Neuronal stem cell (in vitro differentiated cells): Measurements from ENCODE around the gene PRKCE.

Source experiments
- DNase-seq: peaks from one replicate; pipeline ENCODE4 v3.0.0-alpha.2; 2013; ENCODE audit warnings: low spot score
- H2AFZ ChIP-seq: one replicate; pipeline ENCODE4 v1.6.1; 2013; ENCODE audit warnings: mild to moderate bottlenecking, low read length, inconsistent platforms
- H2AK5ac ChIP-seq: 2 replicates; pipeline ENCODE4 v1.6.1; 2013; ENCODE audit warnings: low read depth, mild to moderate bottlenecking, inconsistent platforms, low read length, moderate library complexity, mixed read lengths
- H2BK120ac ChIP-seq: 2 replicates; pipeline ENCODE4 v1.6.1; 2013; ENCODE audit warnings: low read depth, mild to moderate bottlenecking, inconsistent platforms, low read length, moderate library complexity, mixed read lengths
- H2BK12ac ChIP-seq: one replicate; pipeline ENCODE4 v1.6.1; 2013; ENCODE audit warnings: low read length, inconsistent platforms
- H2BK15ac ChIP-seq: 2 replicates; pipeline ENCODE4 v1.6.1; 2013; ENCODE audit warnings: mild to moderate bottlenecking, low read length, inconsistent platforms, mixed read lengths
- H2BK5ac ChIP-seq: one replicate; pipeline ENCODE4 v1.6.1; 2013; ENCODE audit warnings: inconsistent platforms, mild to moderate bottlenecking, low read length, moderate library complexity
- H3K14ac ChIP-seq: one replicate; pipeline ENCODE4 v1.6.1; 2013; ENCODE audit warnings: low read length, inconsistent platforms
- H3K18ac ChIP-seq: 2 replicates; pipeline ENCODE4 v1.6.1; 2013; ENCODE audit warnings: low read length, inconsistent platforms
- H3K23ac ChIP-seq: 2 replicates; pipeline ENCODE4 v1.6.1; 2013; ENCODE audit warnings: low read depth, mild to moderate bottlenecking, mixed read lengths, low read length, inconsistent platforms; ENCODE audit not compliant: poor library complexity
- H3K27ac ChIP-seq: replicated peaks from 3 replicates; pipeline ENCODE4 v1.5.1; 2013; ENCODE audit warnings: low read length, inconsistent platforms
- H3K27me3 ChIP-seq, 3 experiments: 2 replicates each; pipeline ENCODE4 v1.6.1; 2013; ENCODE audit warnings: low read length in 3 of 3, mild to moderate bottlenecking in 2 of 3, inconsistent platforms in 1 of 3, low read depth in 1 of 3, mixed read lengths in 1 of 3, moderate library complexity in 1 of 3; ENCODE audit not compliant: control insufficient read depth in 3 of 3, insufficient read depth in 3 of 3
- H3K36me3 ChIP-seq, 2 donors: replicated peaks in 1 of 2; 2 replicates each; pipeline ENCODE4 v1.6.1; 2013; ENCODE audit warnings: low read length in 2 of 2; ENCODE audit not compliant: control insufficient read depth in 2 of 2, insufficient read depth in 2 of 2
- H3K4ac ChIP-seq: 2 replicates; pipeline ENCODE4 v1.6.1; 2013; ENCODE audit warnings: inconsistent platforms, mild to moderate bottlenecking, low read length, moderate library complexity
- H3K4me1 ChIP-seq, 2 donors: 1 replicate in 1 of 2; 2 replicates in 1 of 2; pipeline ENCODE4 v1.6.1; 2013; ENCODE audit warnings: low read length in 2 of 2, low read depth in 1 of 2; ENCODE audit not compliant: control insufficient read depth in 2 of 2, insufficient read depth in 1 of 2
- H3K4me2 ChIP-seq: one replicate; pipeline ENCODE4 v1.6.1; 2013; ENCODE audit warnings: mild to moderate bottlenecking, low read length, inconsistent platforms; ENCODE audit not compliant: insufficient read depth, poor library complexity, severe bottlenecking
- H3K4me3 ChIP-seq, 2 donors: 2 replicates each; pipeline ENCODE4 v1.5.1; 2013; ENCODE audit warnings: low read length in 2 of 2, mild to moderate bottlenecking in 2 of 2, inconsistent platforms in 1 of 2, moderate library complexity in 1 of 2
- H3K79me1 ChIP-seq: one replicate; pipeline ENCODE4 v1.6.1; 2013; ENCODE audit warnings: low read depth, mild to moderate bottlenecking, inconsistent platforms, low read length, moderate library complexity
- H3K9ac ChIP-seq: one replicate; pipeline ENCODE4 v1.6.1; 2013; ENCODE audit warnings: mild to moderate bottlenecking, low read depth, low read length, inconsistent platforms; ENCODE audit not compliant: poor library complexity
- H3K9me3 ChIP-seq, 2 donors: replicated peaks in 1 of 2; 2 replicates each; pipeline versions ENCODE3 to v1.6.1; 2013; ENCODE audit warnings: low read length in 2 of 2, mild to moderate bottlenecking in 2 of 2, inconsistent platforms in 1 of 2, low read depth in 1 of 2, mixed read lengths in 1 of 2, moderate library complexity in 1 of 2; ENCODE audit not compliant: control insufficient read depth in 2 of 2, insufficient read depth in 1 of 2
- H4K8ac ChIP-seq: one replicate; pipeline ENCODE4 v1.6.1; 2013; ENCODE audit warnings: low read depth, mild to moderate bottlenecking, inconsistent platforms, low read length, moderate library complexity
- H4K91ac ChIP-seq: one replicate; pipeline ENCODE4 v1.6.1; 2013; ENCODE audit warnings: low read length, low read depth, mild to moderate bottlenecking, inconsistent platforms; ENCODE audit not compliant: poor library complexity
- WGBS, 2 donors: extraction: QIAGEN DNeasy Blood & Tissue Kit; methylation state at CpG; one replicate each; pipeline ENCODE4 v1.1.7; 2013; ENCODE audit warnings: missing lambda C conversion rate in 2 of 2, mixed read lengths in 1 of 2; ENCODE audit not compliant: insufficient read length in 2 of 2, insufficient replicate concordance in 1 of 2; ENCODE audit errors: extremely low coverage in 2 of 2; 5-methylcytosine and 5-hydroxymethylcytosine counted together

PRKCE gene

GRCh38 chr2:46096260-46096659 lies 444.8 kb downstream of the PRKCE start:
- DNase-seq: no peak
- peaks cover 0 to 3% of the 10 kb centered on the region in 2 donors for H3K4me1 ChIP-seq
- H3K4me2 ChIP-seq: no peak overlapping the region
- H3K18ac ChIP-seq: no peak overlapping the region
- no peak overlapping the region for H2BK120ac ChIP-seq
- H2AK5ac ChIP-seq: no peak overlapping the region
- no peaks in the 10 kb centered on the region for H3K36me3 ChIP-seq
- WGBS, 2 donors: no CpG with 5 or more reads among the region's 1 CpG
- no peak overlapping the region for H2AFZ ChIP-seq
- H4K8ac ChIP-seq: no peak overlapping the region
- H2BK5ac ChIP-seq: no peak overlapping the region
- H3K9ac ChIP-seq: no peak overlapping the region
- H4K91ac ChIP-seq: no peak overlapping the region
- no peak overlapping the region for H3K14ac ChIP-seq
- no peak overlapping the region for H3K4ac ChIP-seq
- H2BK15ac ChIP-seq: no peak overlapping the region
- H3K23ac ChIP-seq: no peak overlapping the region
- H3K4me3 ChIP-seq: no peak overlapping the region
- H2BK12ac ChIP-seq: no peak overlapping the region
- no peak overlapping the region for H3K27ac ChIP-seq
- peaks cover 0 to 3% of the 10 kb centered on the region in 2 donors for H3K9me3 ChIP-seq
- H3K27me3 ChIP-seq: no peaks in the 10 kb centered on the region
- H3K79me1 ChIP-seq: no peaks in the 10 kb centered on the region

- H2BK15ac ChIP-seq: no peak overlapping the region
- H3K27ac ChIP-seq: no peak overlapping the region
- no peaks in the 10 kb centered on the region for H3K36me3 ChIP-seq
- no peak overlapping the region for H3K18ac ChIP-seq
- no peaks in the 10 kb centered on the region for H3K79me1 ChIP-seq
- no CpG with 5 or more reads among the region's 4 CpGs for WGBS, 2 donors
- no peaks in the 10 kb centered on the region for H3K27me3 ChIP-seq
- H3K9ac ChIP-seq: no peak overlapping the region
- H2BK12ac ChIP-seq: no peak overlapping the region
- H2AFZ ChIP-seq: no peak overlapping the region
- no peak overlapping the region for H2BK5ac ChIP-seq
- H3K4me3 ChIP-seq: no peak overlapping the region
- no peak overlapping the region for H4K8ac ChIP-seq
- no peak overlapping the region for H3K4ac ChIP-seq
- H3K14ac ChIP-seq: no peak overlapping the region
- H2AK5ac ChIP-seq: no peak overlapping the region
- no peak overlapping the region for H4K91ac ChIP-seq
- peaks cover 0 to 2% of the 10 kb centered on the region in 2 donors for H3K4me1 ChIP-seq
- peaks cover 0 to 3% of the 10 kb centered on the region in 2 donors for H3K9me3 ChIP-seq
- H3K23ac ChIP-seq: no peak overlapping the region
- no peak overlapping the region for H2BK120ac ChIP-seq
- DNase-seq: no peak
- no peak overlapping the region for H3K4me2 ChIP-seq
Measured at GRCh38 chr2:46097714-46098480, 446.4 kb downstream of the PRKCE start.

- Histone ChIP-seq H3K18ac (peak overlapping the region; percentile 19), H3K14ac (no peak overlapping the region), H3K4ac (no peak overlapping the region), H3K9me3 (peaks cover 0 to 8% of the 10 kb centered on the region in 2 donors), H3K36me3 (no peaks in the 10 kb centered on the region), H3K27me3 (no peaks in the 10 kb centered on the region), H2BK120ac (no peak overlapping the region), H3K4me2 (no peak overlapping the region), H2BK12ac (no peak overlapping the region), H4K91ac (no peak overlapping the region), H3K9ac (no peak overlapping the region), H2AFZ (no peak overlapping the region), H2BK15ac (no peak overlapping the region), H3K23ac (no peak overlapping the region), H2AK5ac (no peak overlapping the region), H3K4me3 (no peak overlapping the region), H3K79me1 (no peaks in the 10 kb centered on the region), H2BK5ac (no peak overlapping the region), H4K8ac (no peak overlapping the region), H3K27ac (no peak overlapping the region), H3K4me1 (peaks cover 0 to 2% of the 10 kb centered on the region in 2 donors)
- no CpG with 5 or more reads among the region's 1 CpG for WGBS, 2 donors
- DNase-seq: no peak
Measured at GRCh38 chr2:46098621-46099062, 447.2 kb downstream of the PRKCE start.

GRCh38 chr2:46101557-46102220 lies 450.2 kb downstream of the PRKCE start:
- H3K27me3 ChIP-seq: no peaks in the 10 kb centered on the region
- H2AK5ac ChIP-seq: no peak overlapping the region
- no CpG with 5 or more reads among the region's 9 CpGs for WGBS, 2 donors
- H4K91ac ChIP-seq: no peak overlapping the region
- no peak for DNase-seq
- no peak overlapping the region for H2BK5ac ChIP-seq
- no peaks in the 10 kb centered on the region for H3K36me3 ChIP-seq
- no peak overlapping the region for H3K14ac ChIP-seq
- no peak overlapping the region for H2AFZ ChIP-seq
- no peak overlapping the region for H3K27ac ChIP-seq
- H2BK120ac ChIP-seq: no peak overlapping the region
- H3K23ac ChIP-seq: no peak overlapping the region
- H3K18ac ChIP-seq: no peak overlapping the region
- H3K4ac ChIP-seq: no peak overlapping the region
- H4K8ac ChIP-seq: no peak overlapping the region
- H3K4me3 ChIP-seq: no peak overlapping the region
- peaks cover 0 to 2% of the 10 kb centered on the region in 2 donors for H3K4me1 ChIP-seq
- no peak overlapping the region for H2BK15ac ChIP-seq
- H3K9ac ChIP-seq: no peak overlapping the region
- no peaks in the 10 kb centered on the region for H3K79me1 ChIP-seq
- H2BK12ac ChIP-seq: no peak overlapping the region
- peaks cover 0 to 12% of the 10 kb centered on the region in 2 donors for H3K9me3 ChIP-seq
- no peak overlapping the region for H3K4me2 ChIP-seq
